Hepatocyte (in vitro differentiated cells): ENCODE data around the gene CACNA1C. TPM values are rescaled to one million over a fixed set of nuclear protein-coding genes. Genes with fewer than 3 reads are reported as not detected.

Experiments used
- DNase-seq: peaks from one replicate; pipeline ENCODE4 v3.0.0-alpha.2; 2016; ENCODE audit warnings: low spot score
- H2AFZ ChIP-seq: fragments of 200-600 bp; sonication (generic); 2 replicates; pipeline ENCODE4 v1.6.0; 2016; ENCODE audit warnings: antibody characterized with exemption, mild to moderate bottlenecking
- H3K27ac ChIP-seq: fragments of 200-600 bp; sonication (generic); 2 replicates; pipeline ENCODE4 v1.5.1; 2016; ENCODE audit warnings: mild to moderate bottlenecking
- H3K27me3 ChIP-seq: fragments of 200-600 bp; sonication (generic); 2 replicates; pipeline ENCODE4 v1.6.1; 2016
- H3K36me3 ChIP-seq: fragments of 200-600 bp; sonication (generic); replicated peaks from 2 replicates; pipeline ENCODE4 v1.5.1; 2016; ENCODE audit warnings: low read depth; ENCODE audit not compliant: insufficient read depth
- H3K4me1 ChIP-seq: fragments of 200-600 bp; sonication (generic); 2 replicates; pipeline ENCODE4 v1.5.1; 2016; ENCODE audit warnings: mild to moderate bottlenecking, moderate library complexity; ENCODE audit not compliant: insufficient read depth
- H3K4me2 ChIP-seq: fragments of 200-600 bp; sonication (generic); 2 replicates; pipeline ENCODE4 v1.6.0; 2016
- H3K4me3 ChIP-seq: fragments of 200-600 bp; sonication (generic); 2 replicates; pipeline ENCODE4 v1.5.1; 2016; ENCODE audit warnings: mild to moderate bottlenecking
- H3K79me2 ChIP-seq: fragments of 200-600 bp; sonication (generic); 2 replicates; pipeline ENCODE4 v1.6.0; 2017; ENCODE audit warnings: mild to moderate bottlenecking
- H3K9me2 ChIP-seq: fragments of 200-600 bp; sonication (generic); replicated peaks from 2 replicates; pipeline ENCODE4 v1.6.0; 2017; ENCODE audit warnings: mild to moderate bottlenecking; ENCODE audit not compliant: insufficient read depth
- H3K9me3 ChIP-seq: fragments of 200-600 bp; sonication (generic); 2 replicates; pipeline ENCODE4 v1.5.1; 2016; ENCODE audit warnings: low read depth, mild to moderate bottlenecking
- H4K20me1 ChIP-seq: fragments of 200-600 bp; sonication (generic); 2 replicates; pipeline ENCODE4 v1.6.0; 2016; ENCODE audit warnings: mild to moderate bottlenecking; ENCODE audit not compliant: insufficient read depth, poor library complexity, severe bottlenecking
- CTCF ChIP-seq: fragments of 200-600 bp; sonication (generic); IDR thresholded peaks from 2 replicates; pipeline ENCODE4 v1.5.1; 2016; ENCODE audit warnings: antibody characterized with exemption, mild to moderate bottlenecking; ENCODE audit not compliant: poor library complexity
- EZH2 ChIP-seq: fragments of 200-600 bp; sonication (generic); IDR thresholded peaks from 2 replicates; pipeline ENCODE4 v1.6.1; 2016; ENCODE audit warnings: antibody characterized with exemption, mild to moderate bottlenecking, borderline replicate concordance
- EZH2phosphoT487 ChIP-seq: fragments of 200-600 bp; sonication (generic); IDR thresholded peaks from one replicate; pipeline ENCODE4 v1.6.1; 2018; ENCODE audit warnings: antibody characterized with exemption, mild to moderate bottlenecking, low read depth, moderate library complexity; ENCODE audit not compliant: unreplicated experiment, severe bottlenecking
- WGBS: methylation state at CpG from one replicate; pipeline ENCODE4 v1.1.6; 2016; ENCODE audit warnings: low lambda C conversion rate; ENCODE audit errors: missing lambda C conversion rate; 5-methylcytosine and 5-hydroxymethylcytosine counted together
- polyA plus RNA-seq: library from polyadenylated mRNA; unstranded; fragments of >200 nt; fragmentation: Nextera tagmentation; extraction: Ambion mirVana; gene quantifications from 2 replicates; pipeline ENCODE4 v1.2.1, GENCODE V29; 2016
- total RNA-seq: library from RNA; depleted of rRNA; stranded (reverse); fragments of >200 nt; gene quantifications from 2 replicates; pipeline ENCODE4 v1.2.3, GENCODE V29; 2014

The CACNA1C gene
- total and polyA plus RNA-seq, 2 experiments from 2014 or later: 3.2 to 4.0 TPM

- DNase-seq: no peak
- WGBS: 83% methylated on average over 6 of the region's 6 CpGs
- H4K20me1 ChIP-seq: no peaks in the 10 kb centered on the region
- no peaks in the 10 kb centered on the region for H3K79me2 ChIP-seq
- no peaks in the 10 kb centered on the region for H3K9me3 ChIP-seq
- no peak overlapping the region for H2AFZ ChIP-seq
- TF ChIP-seq CTCF: no peak
- no peak for TF ChIP-seq EZH2
- no peak for TF ChIP-seq EZH2phosphoT487
- H3K4me2 ChIP-seq: no peak overlapping the region
- H3K36me3 ChIP-seq: no peaks in the 10 kb centered on the region
- H3K27ac ChIP-seq: no peak overlapping the region
- no peaks in the 10 kb centered on the region for H3K9me2 ChIP-seq
- H3K27me3 ChIP-seq: peaks cover 45% of the 10 kb centered on the region
- no peaks in the 10 kb centered on the region for H3K4me1 ChIP-seq
- no peak overlapping the region for H3K4me3 ChIP-seq
Observed at GRCh38 chr12:2732290-2732689, 679.5 kb downstream of the CACNA1C start.

- no peaks in the 10 kb centered on the region for H3K9me3 ChIP-seq
- TF ChIP-seq EZH2: no peak
- no peak for TF ChIP-seq EZH2phosphoT487
- TF ChIP-seq CTCF: no peak
- no peak overlapping the region for H3K4me2 ChIP-seq
- no peaks in the 10 kb centered on the region for H3K4me1 ChIP-seq
- no peaks in the 10 kb centered on the region for H4K20me1 ChIP-seq
- no peaks in the 10 kb centered on the region for H3K79me2 ChIP-seq
- WGBS: 69% methylated on average over 13 of the region's 13 CpGs
- DNase-seq: no peak
- no peaks in the 10 kb centered on the region for H3K36me3 ChIP-seq
- H3K4me3 ChIP-seq: no peak overlapping the region
- H2AFZ ChIP-seq: no peak overlapping the region
- no peaks in the 10 kb centered on the region for H3K9me2 ChIP-seq
- H3K27ac ChIP-seq: no peak overlapping the region
- peaks cover 31% of the 10 kb centered on the region for H3K27me3 ChIP-seq
Observed at GRCh38 chr12:2733493-2734355, 680.9 kb downstream of the CACNA1C start.

- Histone ChIP-seq H3K79me2 (no peaks in the 10 kb centered on the region), H3K36me3 (no peaks in the 10 kb centered on the region), H3K4me1 (no peaks in the 10 kb centered on the region), H3K4me2 (no peak overlapping the region), H3K9me2 (no peaks in the 10 kb centered on the region), H4K20me1 (no peaks in the 10 kb centered on the region), H3K4me3 (no peak overlapping the region), H2AFZ (no peak overlapping the region), H3K27me3 (peaks cover 24% of the 10 kb centered on the region), H3K9me3 (no peaks in the 10 kb centered on the region), H3K27ac (no peak overlapping the region)
- TF ChIP-seq EZH2phosphoT487 (no peak), CTCF (no peak), EZH2 (no peak)
- WGBS: 90% methylated on average over 1 of the region's 1 CpG
- no peak for DNase-seq
Observed at GRCh38 chr12:2735432-2735831, 682.6 kb downstream of the CACNA1C start.
